ENCODE results near the gene NSMF. TPM values are rescaled to one million over a fixed set of nuclear protein-coding genes. Genes with fewer than 3 reads are reported as not detected.
"Not testable (repeated sequence)": the region's sequence is repeated elsewhere in the genome, so short reads cannot be mapped to it uniquely, and the experiment has no call there.

The NSMF gene
- total RNA-seq, 1 donor from 2014 or later, result 24.7 TPM

DNA sequence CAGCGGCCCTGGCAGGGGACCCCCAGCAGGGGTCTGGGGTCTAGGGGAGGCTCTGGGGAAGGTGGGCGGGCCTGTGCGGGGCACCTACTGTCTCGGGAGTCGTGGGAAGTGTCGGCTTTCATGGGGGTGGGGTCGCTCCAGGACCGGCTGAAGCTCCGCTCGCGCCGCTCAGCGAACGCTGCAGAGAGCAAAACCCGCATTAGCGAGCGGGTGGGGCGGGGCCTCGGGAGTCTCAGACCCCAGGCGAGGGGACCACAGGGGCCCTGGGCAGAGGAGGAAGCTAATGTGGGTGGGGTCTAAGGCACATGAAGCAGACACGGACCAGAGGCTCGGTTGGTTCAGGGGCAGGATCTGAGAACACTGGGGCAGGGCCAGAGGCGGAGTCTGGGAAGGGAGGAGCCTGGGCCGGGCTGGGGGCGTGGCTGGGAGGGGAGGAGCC is 5.5 kb downstream of the NSMF start:
- ChIA-PET POLR2A (interaction anchor here (1.4 to 1.8 kb wide), 2 partner anchors 31 to 213 kb away, joined by 4 to 7 read pairs; partner anchors contain the start of genes EXD3 and NOXA1), CTCF (interaction anchor here (1.0 kb wide), 1 partner anchor 10 kb away, joined by 3 read pairs; no protein-coding TSS in a partner anchor)
- Mint-ChIP-seq H3K4me1 (peaks cover 23% of the 10 kb centered on the region), H3K9me3 (no peaks in the 10 kb centered on the region), H3K4me3 (peak overlapping the region; percentile 60), H3K27me3 (no peaks in the 10 kb centered on the region), H3K27ac (no peak overlapping the region), H3K36me3 (ENCODE audit: low read depth) (peaks cover 7% of the 10 kb centered on the region)
- TF ChIP-seq, protein P1, sequence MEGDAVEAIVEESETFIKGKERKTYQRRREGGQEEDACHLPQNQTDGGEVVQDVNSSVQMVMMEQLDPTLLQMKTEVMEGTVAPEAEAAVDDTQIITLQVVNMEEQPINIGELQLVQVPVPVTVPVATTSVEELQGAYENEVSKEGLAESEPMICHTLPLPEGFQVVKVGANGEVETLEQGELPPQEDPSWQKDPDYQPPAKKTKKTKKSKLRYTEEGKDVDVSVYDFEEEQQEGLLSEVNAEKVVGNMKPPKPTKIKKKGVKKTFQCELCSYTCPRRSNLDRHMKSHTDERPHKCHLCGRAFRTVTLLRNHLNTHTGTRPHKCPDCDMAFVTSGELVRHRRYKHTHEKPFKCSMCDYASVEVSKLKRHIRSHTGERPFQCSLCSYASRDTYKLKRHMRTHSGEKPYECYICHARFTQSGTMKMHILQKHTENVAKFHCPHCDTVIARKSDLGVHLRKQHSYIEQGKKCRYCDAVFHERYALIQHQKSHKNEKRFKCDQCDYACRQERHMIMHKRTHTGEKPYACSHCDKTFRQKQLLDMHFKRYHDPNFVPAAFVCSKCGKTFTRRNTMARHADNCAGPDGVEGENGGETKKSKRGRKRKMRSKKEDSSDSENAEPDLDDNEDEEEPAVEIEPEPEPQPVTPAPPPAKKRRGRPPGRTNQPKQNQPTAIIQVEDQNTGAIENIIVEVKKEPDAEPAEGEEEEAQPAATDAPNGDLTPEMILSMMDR (IDR thresholded peaks at IDR 0.05), result no peak
- DNase-seq, result peak; percentile 61
- peak; percentile 88 for ATAC-seq (ENCODE audit: low read depth)
- intact Hi-C loops (cut with micrococcal nuclease), result loop anchor here (1.0 kb wide), 1 partner anchor 30 kb away; the partner anchor contains the start of genes EXD3 and NOXA1

DNA sequence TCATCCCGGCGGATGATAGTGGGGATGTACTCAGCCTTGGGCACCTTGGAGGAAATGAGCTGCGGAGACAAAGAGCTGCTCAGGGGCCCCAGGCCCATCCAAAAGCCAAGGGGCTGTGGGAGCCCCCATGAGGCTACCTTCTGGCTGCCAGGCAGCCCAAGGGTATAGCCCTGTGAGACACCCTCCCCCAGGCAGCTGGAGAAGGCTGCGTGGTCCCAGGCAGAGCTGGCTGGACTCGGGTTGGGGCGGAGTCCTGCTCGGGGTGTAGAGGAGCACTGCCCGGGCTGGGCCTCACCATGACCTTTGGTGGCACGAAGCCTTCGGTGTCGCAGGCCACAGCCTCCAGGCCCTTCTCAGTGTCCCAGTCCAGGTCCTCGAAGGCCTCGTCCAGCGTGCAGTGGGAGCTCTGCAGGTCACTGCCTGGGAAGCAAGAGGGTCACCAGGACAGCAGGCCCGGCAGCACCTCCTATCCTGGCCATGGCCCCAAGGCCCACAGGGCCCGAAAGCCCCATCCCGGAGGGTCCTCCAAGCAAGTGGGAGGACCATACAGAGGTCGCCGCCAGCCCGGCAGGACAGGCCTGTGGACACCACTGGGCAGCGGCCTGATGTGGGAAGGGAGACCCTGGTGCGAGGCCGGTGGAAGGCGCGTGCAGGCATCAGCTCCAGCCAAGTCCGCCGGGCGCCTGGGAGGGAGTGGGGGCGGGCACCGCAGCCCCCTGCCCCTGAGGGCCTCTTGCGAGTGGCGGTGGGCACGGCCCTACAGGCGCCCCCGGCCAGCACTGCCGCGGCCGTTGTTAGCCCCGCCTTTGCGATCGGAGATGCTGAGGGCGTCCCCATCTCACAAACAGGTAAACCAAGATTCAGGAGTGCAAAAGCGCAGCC is 6.1 kb downstream of the NSMF start:
- H3K9me3 Mint-ChIP-seq, result no peaks in the 10 kb centered on the region
- DNase-seq (no peak), ATAC-seq (ENCODE audit: low read depth) (no peak)
- TF ChIP-seq, protein P1 (IDR thresholded peaks at IDR 0.05), result no peak
- H3K27me3 Mint-ChIP-seq, result no peaks in the 10 kb centered on the region
- no peak overlapping the region for H3K4me3 Mint-ChIP-seq
- ChIA-PET CTCF (interaction anchor here (1.0 kb wide), 1 partner anchor 9 kb away, joined by 3 read pairs; no protein-coding TSS in a partner anchor), POLR2A (interaction anchor here (1.4 to 1.8 kb wide), 2 partner anchors 30 to 213 kb away, joined by 4 to 7 read pairs; partner anchors contain the start of genes EXD3 and NOXA1)
- H3K27ac Mint-ChIP-seq, result no peak overlapping the region
- intact Hi-C loops (cut with micrococcal nuclease), result no loop called here
- peaks cover 7% of the 10 kb centered on the region for H3K36me3 Mint-ChIP-seq (ENCODE audit: low read depth)
- peaks cover 23% of the 10 kb centered on the region for H3K4me1 Mint-ChIP-seq

DNA sequence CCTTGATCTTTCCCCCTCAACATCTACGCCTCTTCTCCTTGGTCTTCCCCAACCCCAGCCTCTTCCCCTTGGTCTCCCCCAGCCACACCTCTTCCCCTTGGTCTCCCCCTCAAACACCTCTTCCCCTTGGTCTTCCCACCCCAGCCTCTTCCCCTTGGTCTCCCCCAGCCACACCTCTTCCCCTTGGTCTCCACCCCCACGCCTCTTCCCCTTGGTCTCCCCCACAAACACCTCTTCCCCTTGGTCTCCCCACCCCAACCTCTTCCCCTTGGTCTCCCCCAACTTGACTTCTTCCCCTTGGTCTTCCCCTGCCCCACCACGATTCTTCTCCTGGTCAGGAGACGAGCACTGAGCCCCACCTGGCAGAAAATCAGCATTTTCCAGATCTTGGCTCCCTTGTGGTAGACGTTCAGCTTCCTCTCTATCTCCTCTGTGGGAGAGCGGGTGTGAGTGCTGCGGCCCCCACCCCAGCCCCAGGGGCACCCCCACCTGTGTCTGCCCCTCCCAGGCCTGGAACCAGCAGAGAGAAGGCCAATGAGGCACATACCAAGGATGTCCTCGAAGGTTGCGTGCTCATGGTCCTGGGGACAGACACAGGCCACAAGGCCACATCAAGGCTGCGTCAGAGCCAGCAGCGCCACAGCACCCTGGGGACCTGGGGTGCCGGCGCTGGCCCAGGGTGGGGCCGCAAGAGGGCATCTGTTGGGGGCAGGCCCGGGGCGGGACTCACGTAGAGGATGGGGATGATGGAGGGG is 7.0 kb downstream of the NSMF start:
- Mint-ChIP-seq H3K4me3 (no peak overlapping the region), H3K4me1 (peaks cover 23% of the 10 kb centered on the region), H3K27me3 (no peaks in the 10 kb centered on the region), H3K9me3 (no peaks in the 10 kb centered on the region), H3K27ac (no peak overlapping the region), H3K36me3 (ENCODE audit: low read depth) (peaks cover 7% of the 10 kb centered on the region)
- DNase-seq (peak; percentile 13), ATAC-seq (ENCODE audit: low read depth) (no peak)
- POLR2A ChIA-PET, result no interaction called here
- intact Hi-C loops (cut with micrococcal nuclease), result no loop called here
- CTCF ChIA-PET, result no interaction called here
- TF ChIP-seq, protein P1 (IDR thresholded peaks at IDR 0.05), result no peak

DNA sequence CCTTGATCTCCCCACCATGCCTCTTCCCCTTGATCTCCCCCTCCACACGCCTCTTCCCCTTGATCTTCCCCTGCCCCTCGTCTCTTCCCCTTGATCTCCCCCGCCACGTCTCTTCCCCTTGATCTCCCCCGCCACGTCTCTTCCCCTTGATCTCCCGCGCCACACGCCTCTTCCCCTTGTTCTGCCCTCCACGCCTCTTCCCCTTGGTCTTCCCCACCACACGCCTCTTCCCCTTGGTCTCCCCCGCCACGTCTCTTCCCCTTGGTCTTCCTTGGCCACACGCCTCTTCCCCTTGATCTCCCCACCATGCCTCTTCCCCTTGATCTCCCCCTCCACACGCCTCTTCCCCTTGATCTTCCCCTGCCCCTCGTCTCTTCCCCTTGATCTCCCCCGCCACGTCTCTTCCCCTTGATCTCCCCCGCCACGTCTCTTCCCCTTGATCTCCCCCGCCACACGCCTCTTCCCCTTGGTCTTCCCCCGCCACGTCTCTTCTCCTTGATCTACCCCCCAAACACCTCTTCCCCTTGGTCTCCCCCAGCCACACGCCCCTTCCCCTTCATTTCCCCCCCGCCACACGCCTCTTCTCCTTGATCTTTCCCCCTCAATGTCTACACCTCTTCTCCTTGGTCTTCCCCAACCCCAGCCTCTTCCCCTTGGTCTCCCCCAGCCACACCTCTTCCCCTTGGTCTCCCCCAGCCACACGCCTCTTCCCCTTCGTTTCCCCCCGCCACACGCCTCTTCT is 7.7 kb downstream of the NSMF start:
- ATAC-seq (ENCODE audit: low read depth); H3K36me3 Mint-ChIP-seq (ENCODE audit: low read depth); intact Hi-C loops (cut with micrococcal nuclease); H3K27ac Mint-ChIP-seq; POLR2A ChIA-PET; H3K4me3 Mint-ChIP-seq; CTCF ChIA-PET; H3K9me3 Mint-ChIP-seq; H3K27me3 Mint-ChIP-seq; DNase-seq: not testable (repeated sequence)
- H3K4me1 Mint-ChIP-seq, result peaks cover 21% of the 10 kb centered on the region

DNA sequence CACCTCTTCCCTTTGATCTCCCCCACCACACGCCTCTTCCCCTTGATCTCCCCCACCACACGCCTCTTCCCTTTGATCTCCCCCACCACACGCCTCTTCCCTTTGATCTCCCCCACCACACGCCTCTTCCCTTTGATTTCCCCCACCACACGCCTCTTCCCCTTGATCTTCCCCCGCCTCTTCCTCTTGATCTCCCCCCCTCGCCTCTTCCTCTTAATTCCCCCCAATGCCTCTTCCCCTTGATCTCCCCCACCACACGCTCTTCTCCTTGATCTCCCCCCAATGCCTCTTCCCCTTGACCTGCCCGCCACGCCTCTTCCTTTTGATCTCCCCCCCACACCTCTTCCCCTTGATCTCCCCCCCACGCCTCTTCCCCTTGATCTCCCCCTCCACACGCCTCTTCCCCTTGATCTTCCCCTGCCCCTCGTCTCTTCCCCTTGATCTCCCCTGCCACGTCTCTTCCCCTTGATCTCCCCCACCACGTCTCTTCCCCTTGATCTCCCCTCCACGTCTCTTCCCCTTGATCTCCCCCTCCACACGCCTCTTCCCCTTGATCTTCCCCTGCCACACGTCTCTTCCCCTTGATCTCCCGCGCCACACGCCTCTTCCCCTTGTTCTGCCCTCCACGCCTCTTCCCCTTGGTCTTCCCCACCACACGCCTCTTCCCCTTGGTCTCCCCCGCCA is 8.5 kb downstream of the NSMF start:
- ATAC-seq (ENCODE audit: low read depth); intact Hi-C loops (cut with micrococcal nuclease); H3K27ac Mint-ChIP-seq; H3K27me3 Mint-ChIP-seq; H3K9me3 Mint-ChIP-seq; DNase-seq; POLR2A ChIA-PET; CTCF ChIA-PET; H3K4me3 Mint-ChIP-seq; H3K36me3 Mint-ChIP-seq (ENCODE audit: low read depth): not testable (repeated sequence)
- H3K4me1 Mint-ChIP-seq, result peaks cover 19% of the 10 kb centered on the region
